ENCODE data around the gene WWOX.

Gene WWOX

GRCh38 chr16:78278056-78278450, 178.6 kb downstream of the WWOX start:
- no peak for DNase-seq

GRCh38 chr16:78281115-78281514, 181.7 kb downstream of the WWOX start:
- no peak for DNase-seq

- DNase-seq: no peak
Observed at GRCh38 chr16:78283548-78284251, 184.2 kb downstream of the WWOX start.

GRCh38 chr16:78284326-78284725, 184.9 kb downstream of the WWOX start:
- DNase-seq: no peak

- DNase-seq: no peak
Observed at GRCh38 chr16:78284957-78285434, 185.5 kb downstream of the WWOX start.

- DNase-seq: no peak
Observed at GRCh38 chr16:78285437-78285922, 186.0 kb downstream of the WWOX start.

GRCh38 chr16:78286065-78286464, 186.6 kb downstream of the WWOX start:
- no peak for DNase-seq

- DNase-seq: no peak
Observed at GRCh38 chr16:78288888-78289287, 189.4 kb downstream of the WWOX start.

DNA sequence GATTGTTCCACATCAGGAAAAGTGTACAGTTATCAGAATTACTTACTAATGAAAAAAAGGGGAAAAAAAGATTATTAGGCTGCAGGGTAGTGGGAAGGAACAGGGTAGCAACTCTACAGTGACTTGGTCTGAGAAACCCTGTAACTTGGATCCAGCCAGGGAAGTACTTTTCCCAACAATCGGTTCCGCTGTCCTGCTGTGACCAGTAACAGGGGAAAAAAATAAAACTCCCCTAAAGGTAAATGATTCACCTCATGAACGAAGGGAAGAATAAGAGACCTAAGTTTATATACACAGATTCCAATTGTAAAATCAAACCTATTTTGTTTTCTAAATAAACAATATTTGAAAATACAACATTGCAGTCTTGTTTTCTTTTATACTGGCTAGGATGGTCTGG, 189.9 kb downstream of the WWOX start:
- DNase-seq: no peak

GRCh38 chr16:78289844-78290277, 190.4 kb downstream of the WWOX start:
- no peak for DNase-seq

DNA sequence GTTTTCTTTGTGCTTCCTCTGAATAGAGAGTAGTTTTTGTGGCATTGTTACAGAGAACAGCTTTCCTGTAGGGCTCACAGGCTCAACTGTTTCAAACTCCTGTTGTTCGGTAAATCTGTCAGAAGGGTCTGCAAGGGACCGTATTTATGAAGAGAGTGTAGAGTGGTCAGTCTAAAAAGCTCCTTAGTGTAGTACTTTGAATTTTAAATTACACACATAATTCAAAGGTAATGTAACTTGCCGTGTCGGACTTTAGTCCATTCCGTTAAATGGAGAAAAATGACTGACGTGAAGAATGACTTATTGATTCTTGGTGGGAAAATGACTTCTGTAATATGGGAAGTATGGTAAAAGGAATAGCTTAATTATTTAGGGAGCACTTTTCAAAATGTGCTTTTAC, 190.9 kb downstream of the WWOX start:
- no peak for DNase-seq

DNA sequence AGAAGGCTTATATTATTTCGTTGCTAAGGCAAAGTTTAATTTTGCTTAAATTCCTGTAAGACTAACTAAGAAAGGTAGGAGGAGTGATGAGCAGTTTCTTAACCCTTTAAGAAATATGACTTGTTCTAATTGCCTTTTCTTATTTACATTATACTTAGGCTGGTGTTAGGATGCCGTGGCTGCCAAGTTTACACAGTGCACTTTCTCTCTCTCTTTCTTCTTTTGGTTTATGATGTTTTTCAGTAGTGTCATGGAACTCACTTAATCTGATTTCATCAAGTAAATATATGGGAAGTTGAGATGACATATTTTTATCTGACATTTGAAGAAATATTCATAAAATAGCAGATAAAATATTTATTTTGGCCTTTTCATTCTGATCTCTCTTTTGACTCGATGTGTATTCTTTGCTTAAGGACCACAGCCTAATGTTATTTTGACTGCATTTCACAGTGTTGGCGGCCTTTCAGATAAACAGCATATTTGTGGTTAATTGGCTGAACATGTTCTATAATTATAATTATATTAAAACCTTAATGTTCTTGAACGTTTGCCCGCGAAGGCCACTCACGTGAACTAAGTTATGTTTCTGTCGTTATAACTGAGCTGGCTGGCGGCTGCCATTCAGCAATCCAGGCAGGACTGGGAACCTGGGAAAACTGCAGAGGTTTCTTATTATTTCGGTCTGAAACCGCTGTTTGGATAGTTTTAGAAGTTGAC, 191.6 kb downstream of the WWOX start:
- no peak for DNase-seq

- no peak for DNase-seq
Observed at GRCh38 chr16:78291604-78292003, 192.2 kb downstream of the WWOX start.

DNA sequence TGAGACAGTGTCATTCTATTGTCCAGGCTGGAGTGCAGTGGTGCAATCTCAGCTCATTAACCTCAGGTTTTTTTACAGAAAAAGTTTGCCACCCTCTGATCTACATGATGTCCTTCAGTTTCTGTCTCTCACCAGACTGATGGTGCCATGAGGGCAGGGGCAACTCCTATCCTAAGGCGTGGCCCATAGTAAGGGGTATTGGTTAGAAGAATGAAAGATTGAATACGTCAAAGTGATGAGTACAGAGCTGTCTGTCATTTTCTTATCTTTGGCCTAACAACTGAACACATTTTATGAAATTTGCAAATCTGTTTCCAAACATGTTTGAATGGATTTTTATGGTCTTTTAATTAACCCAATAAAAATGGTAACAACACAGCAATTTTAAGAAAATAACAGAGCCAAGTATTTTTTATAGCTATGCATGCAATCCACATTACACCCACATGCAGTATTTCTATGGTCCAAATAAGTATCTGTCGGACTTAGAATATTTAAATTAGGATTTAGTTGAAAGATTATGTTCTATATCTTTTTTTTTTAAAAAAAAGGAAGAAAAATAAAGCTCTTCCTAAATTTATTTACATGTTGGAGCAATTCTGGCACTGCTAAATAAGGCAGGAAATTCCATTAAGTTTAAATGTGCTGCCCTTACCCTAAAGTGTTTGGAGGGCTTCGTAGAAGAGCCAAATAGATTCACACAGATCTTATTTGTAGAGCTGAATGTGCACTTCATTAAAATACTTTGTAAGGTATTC, 192.8 kb downstream of the WWOX start:
- no peak for DNase-seq

DNA sequence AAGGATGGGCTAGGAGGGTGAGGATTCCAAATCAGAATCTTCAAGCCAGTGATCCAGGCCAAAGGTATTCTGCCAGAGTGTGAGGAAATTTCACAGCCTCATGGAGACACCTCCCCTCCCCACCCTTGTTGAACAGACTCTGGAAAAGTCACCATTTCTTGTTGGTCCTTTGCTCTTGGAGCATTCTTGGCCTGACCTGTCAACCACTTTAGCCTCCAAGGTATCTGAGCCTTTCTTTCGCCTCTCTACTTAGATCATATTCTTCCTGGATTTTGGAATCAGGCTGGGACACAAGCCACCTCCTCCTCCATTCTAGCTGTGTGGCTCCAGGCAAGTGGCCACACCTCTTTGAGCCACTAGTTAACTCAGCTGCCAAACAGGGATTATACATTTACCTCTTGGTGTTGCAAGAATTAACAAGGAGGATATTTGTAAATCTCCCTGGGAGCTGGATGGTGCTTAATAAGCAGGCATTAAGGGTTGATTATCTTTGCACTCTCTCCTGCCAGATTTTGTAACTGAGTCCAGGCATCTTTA, 193.5 kb downstream of the WWOX start:
- DNase-seq: no peak

- DNase-seq: no peak
Observed at GRCh38 chr16:78294538-78295225, 195.2 kb downstream of the WWOX start.

DNA sequence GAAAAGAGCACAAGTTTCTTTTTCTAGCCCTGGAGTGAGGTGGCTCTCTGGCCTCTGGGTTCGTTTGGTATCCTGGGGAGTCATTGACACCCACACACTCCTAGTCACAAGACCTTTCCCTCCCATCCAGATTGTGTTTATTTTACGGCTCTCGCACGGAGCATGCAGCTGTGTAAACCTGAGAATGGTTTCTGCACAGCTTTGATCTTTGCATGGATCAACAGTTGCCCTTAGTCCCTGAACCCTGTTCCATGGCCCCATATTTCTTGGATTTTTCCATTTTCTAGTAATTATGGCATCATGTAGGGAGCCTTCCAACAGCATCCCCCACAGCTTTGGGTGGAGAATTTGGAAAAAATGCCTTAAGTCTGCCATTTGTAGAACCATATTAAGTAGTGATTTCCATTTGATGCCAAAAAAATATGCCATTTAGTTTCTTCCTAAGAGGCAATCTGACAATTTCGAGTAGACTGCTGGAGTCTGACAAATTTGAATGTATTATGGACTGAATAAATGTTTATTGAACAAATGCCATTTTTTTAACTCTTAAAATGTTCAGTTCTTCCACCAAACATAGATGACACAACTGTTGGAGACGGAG, 197.7 kb downstream of the WWOX start:
- no peak for DNase-seq

DNA sequence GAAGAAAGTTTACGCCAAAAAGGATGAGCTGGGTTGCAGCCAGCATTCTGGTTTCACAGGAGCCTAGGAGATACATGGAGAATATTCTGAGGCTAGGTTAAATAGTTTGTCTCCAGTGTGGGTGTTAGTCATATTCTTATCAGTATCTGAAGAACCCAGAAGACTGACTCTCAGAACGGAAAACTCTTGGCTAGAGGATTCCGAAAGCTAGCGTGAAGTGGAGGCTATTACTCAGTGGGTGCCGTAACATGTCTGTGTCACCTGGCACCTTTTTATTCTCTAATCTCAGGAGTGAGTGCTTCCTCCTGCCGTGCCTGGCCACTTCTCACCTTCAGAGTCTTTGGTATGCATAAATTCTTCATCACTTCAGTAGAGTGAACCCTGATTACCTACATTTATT, 199.5 kb downstream of the WWOX start:
- no peak for DNase-seq

DNA sequence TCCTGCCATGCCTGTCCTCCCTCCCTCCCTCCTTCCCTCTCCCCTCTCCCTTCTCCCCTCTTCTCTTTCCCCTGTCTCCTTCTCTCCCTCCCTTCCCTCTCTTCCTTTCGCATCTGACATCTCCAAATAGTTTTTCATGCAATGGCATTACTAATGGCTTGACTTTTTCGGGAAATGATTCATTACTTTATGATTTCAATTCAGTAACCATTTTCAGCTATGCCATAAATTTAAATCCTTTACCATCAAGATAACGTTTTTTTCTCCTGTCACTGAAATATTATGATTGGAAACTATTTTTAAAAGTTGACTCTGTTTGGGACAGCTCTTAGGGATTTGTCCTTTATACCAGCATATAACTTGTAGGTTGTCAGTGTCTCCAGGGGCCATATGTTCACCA, 201.0 kb downstream of the WWOX start:
- no peak for DNase-seq

GRCh38 chr16:78303946-78304345, 204.5 kb downstream of the WWOX start:
- no peak for DNase-seq

- no peak for DNase-seq
Observed at GRCh38 chr16:78306361-78306760, 206.9 kb downstream of the WWOX start.

DNA sequence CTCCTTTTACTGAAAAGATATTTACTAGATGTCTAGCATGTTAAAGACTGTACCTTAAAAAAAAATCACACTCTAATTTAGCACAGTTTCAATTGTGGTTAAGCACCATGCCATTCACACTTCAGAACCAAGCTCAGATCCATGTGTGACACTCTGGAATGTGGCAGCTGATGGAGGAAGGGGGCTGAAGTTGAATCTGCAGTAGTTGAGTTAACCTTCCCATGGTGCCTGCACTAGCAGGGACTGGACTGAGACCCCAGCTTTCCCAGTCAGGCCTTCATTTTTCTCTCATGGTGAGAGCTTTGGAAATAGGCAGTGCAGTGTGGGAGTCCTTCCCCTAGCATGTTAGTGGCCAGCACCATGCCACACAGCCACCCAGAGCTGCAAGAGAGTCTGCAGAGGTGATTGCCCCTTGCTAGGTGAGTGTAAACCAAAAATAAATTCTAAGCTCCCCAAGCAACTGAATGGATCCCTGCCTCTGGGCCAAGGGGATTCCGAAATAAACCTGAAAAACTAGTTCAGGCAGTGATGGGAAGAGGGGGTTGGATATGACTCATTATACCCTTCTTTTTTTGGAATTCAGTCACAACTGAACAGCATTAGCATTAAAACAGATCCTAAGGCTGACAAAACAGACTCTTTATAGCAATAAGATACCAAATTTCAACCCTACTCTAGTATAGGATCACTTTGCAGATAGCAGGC, 208.5 kb downstream of the WWOX start:
- no peak for DNase-seq

Data from DMS79 (cell line).